HG02870 (cell line): Measurements from ENCODE around the gene SPATS2.

Experiments used
- ATAC-seq: cut with Tn5 transposase; IDR thresholded peaks from one replicate; pipeline ENCODE4 v1.9.1; 2021; ENCODE audit warnings: mild to moderate bottlenecking, moderate library complexity; ENCODE audit not compliant: unreplicated experiment

SPATS2 gene

GRCh38 chr12:49538510-49539403, 171.5 kb downstream of the SPATS2 start, which contains the start of gene KCNH3:
KCNH3 (plus strand) TSS chr12:49539030; CDS start chr12:49539417, 387 bp downstream.
- no peak for ATAC-seq

- ATAC-seq, result no peak
Measured at GRCh38 chr12:49539406-49540228, 172.4 kb downstream of the SPATS2 start.

- ATAC-seq, result no peak
Measured at GRCh38 chr12:49540229-49541139, 173.2 kb downstream of the SPATS2 start.

GRCh38 chr12:49541140-49541861, 174.0 kb downstream of the SPATS2 start:
- ATAC-seq, result no peak

GRCh38 chr12:49541911-49542505, 174.7 kb downstream of the SPATS2 start:
- ATAC-seq, result no peak

- no peak for ATAC-seq
Measured at GRCh38 chr12:49542592-49543160, 175.4 kb downstream of the SPATS2 start.

GRCh38 chr12:49543221-49543913, 176.1 kb downstream of the SPATS2 start:
- ATAC-seq, result no peak

GRCh38 chr12:49543914-49544815, 176.9 kb downstream of the SPATS2 start:
- no peak for ATAC-seq

GRCh38 chr12:49545815-49546214, 178.6 kb downstream of the SPATS2 start:
- ATAC-seq, result no peak

GRCh38 chr12:49546481-49546880, 179.2 kb downstream of the SPATS2 start:
- ATAC-seq, result no peak

- ATAC-seq, result no peak
Measured at GRCh38 chr12:49547090-49547690, 179.9 kb downstream of the SPATS2 start.

- ATAC-seq, result no peak
Measured at GRCh38 chr12:49548481-49548821, 181.2 kb downstream of the SPATS2 start.

GRCh38 chr12:49548822-49549648, 181.8 kb downstream of the SPATS2 start:
- no peak for ATAC-seq

- no peak for ATAC-seq
Measured at GRCh38 chr12:49549735-49550692, 182.8 kb downstream of the SPATS2 start.

GRCh38 chr12:49550693-49551252, 183.5 kb downstream of the SPATS2 start:
- ATAC-seq, result no peak
